DMS53 treated with DMSO at 0.1 percent for 48 hours (cell line): Measurements from ENCODE around the gene CCDC80.
"Not testable (repeated sequence)": the region's sequence is repeated elsewhere in the genome, so short reads cannot be mapped to it uniquely, and the experiment has no call there.

Source experiments
- DNase-seq: peaks from one replicate; lab custom pipeline; 2025; ENCODE audit not compliant: unreplicated experiment; lab: John Stamatoyannopoulos, UW

CCDC80 gene

GRCh38 chr3:112593258-112593657 is 47.7 kb downstream of the CCDC80 start:
- no peak for DNase-seq

DNA sequence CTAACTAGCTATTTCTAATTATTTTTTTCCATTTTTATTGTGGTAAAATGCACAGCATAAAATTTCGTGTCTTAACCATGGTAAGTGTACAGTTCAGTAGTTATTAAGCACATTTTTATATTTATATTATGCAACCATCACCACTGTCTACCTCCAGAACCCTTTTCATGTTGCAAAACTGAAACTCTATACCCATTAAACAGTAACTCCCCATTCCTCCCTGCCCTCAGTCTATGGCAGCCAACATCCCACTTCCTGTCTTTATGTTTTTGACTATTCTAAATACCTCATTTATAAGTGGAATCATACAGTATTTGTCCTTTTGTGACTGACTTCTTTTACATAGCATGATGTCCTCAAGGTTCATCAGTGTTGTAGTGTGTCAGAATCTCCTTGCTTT is 53.6 kb downstream of the CCDC80 start:
- no peak for DNase-seq

DNA sequence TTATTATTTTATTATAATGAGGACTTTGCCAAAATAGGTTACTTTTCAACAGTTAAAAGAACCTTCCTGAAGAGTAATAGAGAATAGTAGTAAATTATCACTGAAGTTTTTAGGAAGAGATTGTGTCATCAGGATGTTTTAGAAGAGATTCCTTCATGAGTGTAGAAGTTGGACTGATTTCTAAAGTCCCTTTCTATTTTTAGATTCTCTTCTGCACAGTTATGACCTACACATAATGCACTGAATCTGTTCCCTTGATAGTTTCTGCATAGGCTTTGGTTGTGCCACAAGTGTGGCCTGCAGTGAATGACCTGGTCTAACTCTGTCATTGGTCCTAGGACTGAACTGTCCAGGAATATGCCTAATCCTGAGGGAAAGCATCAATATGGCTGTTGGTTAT is 55.2 kb downstream of the CCDC80 start:
- no peak for DNase-seq

- DNase-seq = no peak
Observed at GRCh38 chr3:112583105-112583504, 57.8 kb downstream of the CCDC80 start.

DNA sequence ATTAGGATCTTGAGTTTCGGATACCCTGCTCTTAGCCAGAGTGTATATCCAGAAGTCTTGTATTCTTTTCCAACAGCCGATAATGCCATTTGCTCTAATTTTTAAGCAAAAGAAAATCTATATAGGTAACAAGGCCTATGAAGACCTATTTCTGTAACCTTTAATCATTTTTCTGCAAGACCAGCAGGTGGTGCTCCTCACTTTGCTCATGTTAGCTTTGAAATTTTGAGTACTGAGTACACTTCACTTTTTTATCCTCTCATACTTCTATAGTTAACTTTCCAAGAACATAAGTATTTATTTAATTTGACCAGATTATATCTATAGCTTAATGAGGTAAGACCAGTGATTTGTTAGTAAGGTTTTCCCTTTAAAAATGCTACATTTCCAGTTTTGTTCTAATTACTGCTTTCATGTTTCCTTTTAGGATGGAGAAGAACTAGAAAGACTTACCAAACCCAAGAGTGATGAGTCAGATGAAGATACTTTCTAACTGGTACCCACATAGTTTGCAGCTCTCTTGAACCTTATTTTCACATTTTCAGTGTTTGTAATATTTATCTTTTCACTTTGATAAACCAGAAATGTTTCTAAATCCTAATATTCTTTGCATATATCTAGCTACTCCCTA is 58.6 kb downstream of the CCDC80 start:
- DNase-seq = peak; percentile 50

DNA sequence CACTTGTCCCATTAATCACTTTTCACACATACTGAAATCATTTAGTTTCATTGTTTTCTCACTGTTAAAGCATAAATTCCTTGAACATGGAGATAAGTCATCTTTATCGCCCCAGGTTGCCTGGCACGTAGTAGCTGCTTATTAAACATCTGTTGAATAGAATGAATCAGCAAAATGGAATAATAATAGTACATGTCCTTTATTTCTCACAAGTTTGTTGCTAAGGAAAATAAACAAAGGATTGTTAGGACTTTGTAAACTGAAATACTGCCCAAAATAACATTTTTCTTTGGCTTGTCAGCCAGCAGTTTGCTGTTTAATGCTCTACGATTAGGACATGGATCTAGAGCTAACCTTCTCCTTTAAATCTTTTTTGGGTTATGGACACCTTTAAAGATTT is 61.2 kb downstream of the CCDC80 start:
- no peak for DNase-seq

DNA sequence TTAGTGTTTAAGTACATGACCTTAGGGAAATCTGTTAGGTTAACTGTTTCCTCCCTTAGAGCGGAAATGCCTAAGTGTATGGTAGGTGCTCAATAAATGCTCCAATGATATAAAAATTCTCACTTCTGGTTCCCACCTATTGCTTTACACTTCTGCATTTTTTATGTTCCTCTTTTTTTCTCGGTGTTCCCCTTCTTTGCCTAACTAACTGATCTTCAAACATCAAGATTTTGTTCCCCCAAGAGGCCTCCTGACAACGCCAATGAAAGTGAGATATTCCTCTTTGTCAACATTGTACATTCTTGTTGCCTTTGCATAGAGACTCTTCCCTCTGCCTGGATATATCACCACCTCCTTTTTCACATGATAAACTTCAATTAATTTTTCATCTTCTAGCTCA is 61.7 kb downstream of the CCDC80 start:
- DNase-seq = no peak

- DNase-seq = no peak
Observed at GRCh38 chr3:112572701-112573100, 68.2 kb downstream of the CCDC80 start.

DNA sequence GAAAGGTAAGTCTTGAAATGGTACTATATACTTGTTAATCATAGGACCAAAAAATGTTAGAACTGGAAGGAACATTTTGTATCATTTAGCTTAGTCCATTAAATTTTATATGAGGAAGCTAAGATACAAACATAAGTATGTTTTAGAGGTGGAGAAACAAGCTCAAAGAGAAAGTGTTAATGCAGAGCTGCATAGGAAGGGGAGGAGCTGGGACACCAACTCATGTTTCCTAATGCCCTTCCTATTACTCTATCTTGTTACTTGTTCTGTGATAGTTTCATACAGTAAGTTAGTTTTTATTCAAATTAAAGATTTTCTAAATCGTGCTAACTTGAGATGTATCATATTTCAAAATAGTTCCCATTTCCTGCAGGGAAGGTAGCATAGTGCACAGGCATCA is 71.7 kb downstream of the CCDC80 start:
- DNase-seq = no peak

DNA sequence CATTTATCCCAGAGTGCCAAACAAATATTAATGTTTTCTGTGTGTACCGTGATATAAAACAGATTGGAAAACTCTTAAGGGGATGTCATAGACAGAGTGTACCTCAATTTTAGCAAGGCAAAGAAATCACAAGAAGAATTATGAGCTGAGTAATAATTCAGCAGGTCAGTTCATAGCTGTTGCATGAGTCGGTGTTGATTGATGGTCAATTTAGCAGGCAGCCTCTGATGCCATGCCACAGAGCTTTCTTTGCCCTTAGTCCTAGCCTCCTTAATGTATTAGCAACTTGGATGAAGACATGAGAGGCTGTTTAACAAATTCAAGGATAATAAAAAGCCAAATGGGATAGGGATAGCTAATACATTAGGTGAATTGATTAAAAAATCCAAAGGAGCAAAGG is 72.3 kb downstream of the CCDC80 start:
- DNase-seq = no peak

DNA sequence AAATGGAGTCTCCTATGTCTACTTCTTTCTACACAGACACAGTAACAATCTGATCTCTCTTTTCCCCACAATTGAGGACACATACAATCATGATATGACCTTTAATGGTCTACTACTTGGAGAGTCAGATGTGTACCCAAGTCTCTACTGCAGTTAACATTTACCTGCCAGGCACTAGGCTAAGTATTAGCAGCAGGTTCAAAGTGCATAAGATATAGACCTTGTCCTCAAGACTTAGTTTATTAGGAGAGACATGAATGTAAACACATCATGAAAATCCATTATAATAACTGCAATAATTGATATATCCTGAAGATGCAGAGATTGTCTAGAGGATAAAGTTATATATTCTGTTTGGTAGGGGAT is 76.0 kb downstream of the CCDC80 start:
- DNase-seq = no peak

- not testable (repeated sequence) for DNase-seq
Observed at GRCh38 chr3:112564247-112564939, 76.5 kb downstream of the CCDC80 start.

DNA sequence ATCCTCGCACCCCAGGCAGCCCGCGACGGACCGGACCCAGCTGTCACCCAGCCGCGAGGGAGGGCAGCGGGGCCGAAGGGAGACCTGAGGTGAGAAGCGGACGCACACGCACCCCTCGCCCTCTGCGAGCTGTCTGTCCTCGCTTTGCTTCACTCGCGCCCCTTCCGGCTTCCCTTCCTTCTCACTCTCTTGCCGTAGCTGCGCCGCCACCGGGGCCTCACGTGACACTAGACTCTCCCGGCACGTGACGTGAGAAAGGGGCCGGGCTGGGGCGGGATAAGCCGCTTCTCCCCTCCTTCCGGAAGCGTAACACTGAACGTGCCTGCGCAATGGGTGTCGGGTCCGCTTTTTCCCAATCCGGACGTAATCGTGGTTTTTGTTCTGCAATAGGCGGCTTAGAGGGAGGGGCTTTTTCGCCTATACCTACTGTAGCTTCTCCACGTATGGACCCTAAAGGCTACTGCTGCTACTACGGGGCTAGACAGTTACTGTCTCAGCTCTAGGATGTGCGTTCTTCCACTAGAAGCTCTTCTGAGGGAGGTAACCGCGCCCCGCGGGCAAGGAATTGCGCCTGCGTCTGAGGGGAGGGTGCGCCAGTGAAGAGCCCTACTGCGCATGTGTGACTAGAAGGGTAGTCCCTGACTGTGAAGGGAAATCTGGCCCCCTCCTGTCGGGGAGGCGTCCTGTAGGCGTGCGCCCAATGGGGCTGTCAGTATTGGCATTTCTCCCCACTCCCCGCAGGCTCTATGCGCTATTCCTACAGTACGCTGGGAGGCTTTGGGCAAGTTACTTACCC is 79.0 kb downstream of the CCDC80 start, which contains the start of the genes ATG3 and SLC35A5:
Gene ATG3 (minus strand): TSS at position 229 of the 796 bp plus-strand sequence. CDS start 434 bp downstream, outside the sequence.
Gene SLC35A5 (plus strand): TSS at position 312 of the 796 bp plus-strand sequence. CDS start 1,359 bp downstream, outside the sequence.
- peak; percentile 96 for DNase-seq

DNA sequence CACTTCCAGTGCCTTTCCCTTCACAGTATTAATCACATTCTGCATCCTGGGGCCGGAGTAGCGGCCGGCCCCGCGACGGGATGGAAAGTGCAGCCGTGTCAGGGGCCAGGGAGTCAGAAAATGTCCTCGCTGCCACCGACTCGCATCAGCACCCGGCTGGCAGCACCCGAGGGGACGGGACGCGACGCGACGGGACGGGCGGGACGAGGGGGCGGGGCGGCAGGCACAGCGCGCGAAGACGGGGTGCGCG is 79.5 kb downstream of the CCDC80 start:
- no peak for DNase-seq

DNA sequence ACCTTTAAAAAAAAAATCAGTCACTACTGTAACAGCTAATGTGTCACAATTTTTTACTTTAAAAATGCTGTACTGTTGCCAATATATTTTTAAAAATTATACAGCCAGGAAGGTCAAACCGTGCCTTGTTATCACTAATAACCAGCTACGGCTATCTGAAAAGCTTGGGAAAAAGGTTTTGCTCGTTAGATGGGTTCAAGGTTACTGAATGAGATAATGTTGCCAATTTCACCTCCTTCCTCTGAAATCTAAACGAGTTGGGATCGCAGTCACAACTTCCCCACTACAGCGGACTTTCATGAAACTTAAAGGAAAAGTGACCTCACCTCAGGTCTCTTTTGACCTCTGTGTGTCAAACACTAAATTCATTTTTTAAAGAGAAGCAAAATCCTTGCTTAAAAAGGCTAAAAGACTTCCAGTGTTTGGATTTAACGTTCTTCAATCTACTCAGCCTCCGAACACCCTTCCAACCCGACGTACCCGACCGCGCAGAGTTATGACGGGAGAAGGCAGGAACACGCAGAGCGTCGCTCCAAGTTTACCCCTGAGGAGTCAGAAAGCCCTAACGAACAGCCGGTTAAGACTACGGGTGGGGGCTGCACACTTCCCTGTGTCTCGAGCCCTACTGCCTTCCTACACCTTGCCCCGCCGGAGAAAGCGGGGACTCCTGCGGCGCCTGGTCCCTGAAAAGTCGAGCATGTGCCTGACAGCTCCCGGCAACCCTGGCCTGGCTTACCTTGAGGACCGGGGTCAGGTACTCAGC is 80.0 kb downstream of the CCDC80 start:
- peak; percentile 41 for DNase-seq

- no peak for DNase-seq
Observed at GRCh38 chr3:112560307-112560706, 80.6 kb downstream of the CCDC80 start.

- DNase-seq = no peak
Observed at GRCh38 chr3:112557976-112558375, 83.0 kb downstream of the CCDC80 start.

DNA sequence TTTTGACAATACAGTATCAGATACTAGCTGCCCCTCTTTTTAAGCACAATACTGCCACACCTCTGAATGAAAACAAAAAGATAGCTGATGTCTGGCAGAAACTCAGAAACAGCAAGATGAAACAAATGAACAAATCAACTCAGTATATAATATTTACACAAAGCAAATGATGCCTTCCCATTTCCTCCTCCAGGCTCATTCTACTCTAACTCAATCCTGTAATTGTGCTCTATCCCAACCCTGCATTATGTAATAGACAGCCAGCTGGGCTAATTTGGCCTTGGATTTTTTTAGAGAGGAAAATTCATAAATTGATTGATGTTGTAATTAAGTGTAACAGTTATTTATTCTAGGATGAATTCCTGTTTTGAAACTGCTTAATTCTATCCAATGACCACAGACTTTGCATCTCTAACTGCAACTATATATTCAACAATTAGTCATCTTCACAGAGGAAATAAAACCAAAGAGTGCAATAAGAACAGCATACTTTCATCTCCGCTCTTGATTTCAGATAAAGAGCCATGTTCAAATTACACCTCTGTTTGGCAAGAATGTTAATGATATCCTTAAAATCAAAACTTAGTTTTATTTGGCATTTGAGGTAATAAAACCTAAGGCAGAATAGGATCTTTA is 85.3 kb downstream of the CCDC80 start:
- DNase-seq = no peak

DNA sequence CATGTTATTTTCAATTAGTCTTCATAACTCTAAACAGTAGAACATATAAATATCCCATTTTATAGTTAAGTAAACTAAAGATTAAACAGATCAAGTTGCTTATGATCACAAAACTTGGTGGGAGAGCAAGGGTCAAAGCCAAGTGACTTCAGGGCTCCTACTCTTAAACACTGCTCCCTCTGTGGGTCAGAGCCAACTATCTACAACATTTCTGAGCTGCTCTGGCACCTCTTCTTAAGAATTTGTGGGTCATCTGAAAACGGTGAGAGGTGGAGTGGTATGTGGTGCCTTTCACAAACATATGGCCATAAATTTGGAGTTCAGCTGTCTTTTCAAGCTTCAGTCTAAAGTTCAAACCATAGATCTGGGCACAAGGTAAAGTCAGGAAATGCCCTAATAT is 90.1 kb downstream of the CCDC80 start:
- DNase-seq = no peak
